ENCODE results near the gene MAST4.

DNA sequence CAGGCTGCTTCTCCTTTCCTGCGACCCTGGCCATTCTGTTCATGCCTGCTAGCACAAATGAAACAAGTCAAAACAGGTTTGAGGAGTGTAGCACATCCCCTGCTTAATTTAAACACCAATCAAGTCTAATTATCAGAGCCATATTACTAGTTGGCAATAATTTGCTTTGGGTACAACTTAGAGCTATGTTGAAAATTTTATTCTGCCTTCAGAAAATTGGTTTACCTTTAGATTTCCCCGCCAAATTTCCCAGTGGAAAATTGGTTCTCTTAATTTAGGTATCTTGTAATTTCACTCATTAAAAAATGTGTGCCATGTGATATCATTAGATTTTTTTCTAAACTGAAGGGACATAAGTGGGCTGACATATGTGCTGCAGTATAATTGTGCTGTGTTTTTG is 265.8 kb downstream of the MAST4 start:
- TF ChIP-seq, protein P1, sequence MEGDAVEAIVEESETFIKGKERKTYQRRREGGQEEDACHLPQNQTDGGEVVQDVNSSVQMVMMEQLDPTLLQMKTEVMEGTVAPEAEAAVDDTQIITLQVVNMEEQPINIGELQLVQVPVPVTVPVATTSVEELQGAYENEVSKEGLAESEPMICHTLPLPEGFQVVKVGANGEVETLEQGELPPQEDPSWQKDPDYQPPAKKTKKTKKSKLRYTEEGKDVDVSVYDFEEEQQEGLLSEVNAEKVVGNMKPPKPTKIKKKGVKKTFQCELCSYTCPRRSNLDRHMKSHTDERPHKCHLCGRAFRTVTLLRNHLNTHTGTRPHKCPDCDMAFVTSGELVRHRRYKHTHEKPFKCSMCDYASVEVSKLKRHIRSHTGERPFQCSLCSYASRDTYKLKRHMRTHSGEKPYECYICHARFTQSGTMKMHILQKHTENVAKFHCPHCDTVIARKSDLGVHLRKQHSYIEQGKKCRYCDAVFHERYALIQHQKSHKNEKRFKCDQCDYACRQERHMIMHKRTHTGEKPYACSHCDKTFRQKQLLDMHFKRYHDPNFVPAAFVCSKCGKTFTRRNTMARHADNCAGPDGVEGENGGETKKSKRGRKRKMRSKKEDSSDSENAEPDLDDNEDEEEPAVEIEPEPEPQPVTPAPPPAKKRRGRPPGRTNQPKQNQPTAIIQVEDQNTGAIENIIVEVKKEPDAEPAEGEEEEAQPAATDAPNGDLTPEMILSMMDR (conservative IDR thresholded peaks at IDR 0.05; ENCODE audit: low read depth, low read length) = no peak
- TF ChIP-seq MAZ (IDR thresholded peaks at IDR 0.05; ENCODE audit: borderline replicate concordance, low read depth, low read length) = no peak
- TF ChIP-seq POLR2A (IDR thresholded peaks at IDR 0.05; ENCODE audit: low read depth, low read length) = no peak
- TF ChIP-seq, protein P2, sequence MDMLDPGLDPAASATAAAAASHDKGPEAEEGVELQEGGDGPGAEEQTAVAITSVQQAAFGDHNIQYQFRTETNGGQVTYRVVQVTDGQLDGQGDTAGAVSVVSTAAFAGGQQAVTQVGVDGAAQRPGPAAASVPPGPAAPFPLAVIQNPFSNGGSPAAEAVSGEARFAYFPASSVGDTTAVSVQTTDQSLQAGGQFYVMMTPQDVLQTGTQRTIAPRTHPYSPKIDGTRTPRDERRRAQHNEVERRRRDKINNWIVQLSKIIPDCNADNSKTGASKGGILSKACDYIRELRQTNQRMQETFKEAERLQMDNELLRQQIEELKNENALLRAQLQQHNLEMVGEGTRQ (IDR thresholded peaks at IDR 0.05; ENCODE audit: low read depth, low read length) = no peak
- no peak for TF ChIP-seq CEBPB (IDR thresholded peaks at IDR 0.05; ENCODE audit: low read depth, low read length)
- TF ChIP-seq, protein P3, sequence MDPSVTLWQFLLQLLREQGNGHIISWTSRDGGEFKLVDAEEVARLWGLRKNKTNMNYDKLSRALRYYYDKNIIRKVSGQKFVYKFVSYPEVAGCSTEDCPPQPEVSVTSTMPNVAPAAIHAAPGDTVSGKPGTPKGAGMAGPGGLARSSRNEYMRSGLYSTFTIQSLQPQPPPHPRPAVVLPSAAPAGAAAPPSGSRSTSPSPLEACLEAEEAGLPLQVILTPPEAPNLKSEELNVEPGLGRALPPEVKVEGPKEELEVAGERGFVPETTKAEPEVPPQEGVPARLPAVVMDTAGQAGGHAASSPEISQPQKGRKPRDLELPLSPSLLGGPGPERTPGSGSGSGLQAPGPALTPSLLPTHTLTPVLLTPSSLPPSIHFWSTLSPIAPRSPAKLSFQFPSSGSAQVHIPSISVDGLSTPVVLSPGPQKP (IDR thresholded peaks at IDR 0.05; ENCODE audit: borderline replicate concordance, low read depth, low read length) = no peak
- no peak for TF ChIP-seq SMC3 (IDR thresholded peaks at IDR 0.05; ENCODE audit: low read depth, low read length)
- no peak for TF ChIP-seq RAD21 (IDR thresholded peaks at IDR 0.05; ENCODE audit: low read length)
- no peak for TF ChIP-seq RFX5 (IDR thresholded peaks at IDR 0.05; ENCODE audit: low read depth, low read length)
- no peak for TF ChIP-seq NFE2L2 (IDR thresholded peaks at IDR 0.05; ENCODE audit: low read depth, low read length)
- no peak for TF ChIP-seq CHD1 (IDR thresholded peaks at IDR 0.05; ENCODE audit: low read depth, low read length)
- TF ChIP-seq RCOR1 (IDR thresholded peaks at IDR 0.05; ENCODE audit: insufficient replicate concordance, low read length) = no peak

Data from IMR-90 (cell line).